ENCODE measurements around the gene ZKSCAN4. TPM values are rescaled to one million over a fixed set of nuclear protein-coding genes. Genes with fewer than 3 reads are reported as not detected.
A peak's percentile ranks its signal among the peaks of the same experiment; 100 is the strongest.

The ZKSCAN4 gene
- total RNA-seq, 1 donor from 2014 or later = 4.0 TPM

DNA sequence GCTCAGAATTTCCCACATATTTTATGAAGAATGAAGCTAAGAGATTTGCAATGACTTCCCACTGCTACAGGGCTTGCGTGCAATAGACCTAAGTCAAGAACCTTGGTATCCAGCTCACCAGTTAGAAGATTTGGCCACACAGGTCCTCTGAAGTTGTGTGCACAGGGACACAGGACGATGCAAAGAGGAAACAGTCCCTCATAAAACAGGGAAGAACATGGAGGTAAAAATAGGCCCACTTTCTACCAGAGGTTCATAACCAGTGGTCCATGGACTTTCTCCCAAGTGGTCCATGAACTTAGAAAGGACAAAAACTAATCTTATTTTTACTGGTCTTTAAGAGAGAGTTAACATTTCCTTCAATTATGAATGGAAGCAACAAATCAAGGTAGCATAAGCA is 1.3 kb downstream of the ZKSCAN4 start:
- no peak for DNase-seq (ENCODE audit: low read depth in 2 of 2)

DNA sequence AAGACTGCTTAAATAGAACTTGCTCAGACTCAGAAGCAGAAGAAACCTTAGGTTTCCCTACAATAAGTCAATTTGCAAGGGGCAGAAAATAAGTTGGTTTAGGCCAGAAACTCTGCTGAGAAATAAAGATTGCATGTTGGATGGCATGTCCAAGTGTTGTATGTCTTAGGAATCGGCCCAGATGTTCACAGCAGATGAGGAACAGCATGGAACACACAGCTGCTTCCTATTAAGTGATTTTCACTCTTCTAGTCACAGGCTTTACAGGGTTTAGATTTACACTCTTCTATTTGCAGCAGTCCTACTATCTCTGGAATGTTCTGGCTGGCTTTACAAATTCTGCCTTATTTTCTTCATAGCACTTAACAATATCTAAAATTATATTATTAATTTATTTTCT is 3.2 kb downstream of the ZKSCAN4 start:
- no peak for DNase-seq (ENCODE audit: low read depth in 2 of 2)

DNA sequence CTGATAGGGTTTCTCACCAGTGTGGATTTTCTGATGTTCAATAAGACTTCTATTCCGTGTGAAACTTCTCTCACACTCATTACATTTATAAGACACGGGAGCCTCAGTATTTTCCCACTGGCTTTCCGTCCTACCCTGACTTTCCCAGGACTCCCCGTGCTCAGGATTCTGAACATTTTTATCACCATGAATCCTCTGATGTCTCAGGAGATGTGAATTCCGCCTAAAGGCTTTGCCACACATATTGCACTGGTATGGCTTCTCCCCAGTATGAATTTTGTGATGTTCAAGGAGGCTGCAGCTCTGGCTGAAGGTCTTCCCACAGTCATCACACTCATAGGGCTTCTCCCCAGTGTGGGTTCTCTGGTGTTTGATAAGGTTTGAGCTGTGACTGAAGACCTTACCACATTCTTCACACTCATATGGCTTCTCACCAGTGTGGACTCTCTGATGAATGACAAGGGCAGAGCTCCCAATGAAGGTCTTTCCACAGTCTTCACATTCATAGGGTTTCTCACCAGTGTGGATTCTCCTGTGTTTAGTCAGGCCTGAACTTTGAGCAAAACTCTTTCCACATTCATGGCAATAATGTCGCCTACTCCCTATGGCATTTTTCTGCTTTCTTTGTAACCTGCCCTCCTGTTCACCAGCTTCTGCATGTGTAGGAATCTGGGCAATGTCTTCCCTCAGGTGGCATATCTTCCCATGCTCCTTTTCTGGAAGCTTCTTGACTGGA is 6.7 kb downstream of the ZKSCAN4 start:
- no peak for DNase-seq (ENCODE audit: low read depth in 2 of 2)

DNA sequence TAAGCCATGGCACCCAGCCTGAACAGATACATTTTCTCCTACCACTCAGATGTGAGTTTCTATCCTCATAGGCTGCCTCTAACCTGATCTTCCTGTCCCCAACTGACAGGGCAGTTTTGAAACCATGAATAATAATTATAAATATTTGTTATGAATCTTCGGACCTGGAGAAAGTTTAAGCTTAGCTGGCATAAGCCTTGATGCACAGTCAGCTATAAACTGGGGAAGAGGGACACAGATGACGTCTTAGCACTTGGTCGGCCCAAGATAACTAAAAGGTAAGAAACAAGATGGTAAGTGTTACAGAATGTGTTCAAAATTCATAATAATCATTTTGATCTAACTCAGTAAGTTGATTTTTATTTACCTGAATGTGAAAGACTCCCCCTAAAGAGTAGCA is 8.1 kb downstream of the ZKSCAN4 start:
- DNase-seq (ENCODE audit: low read depth in 2 of 2) = no peak

DNA sequence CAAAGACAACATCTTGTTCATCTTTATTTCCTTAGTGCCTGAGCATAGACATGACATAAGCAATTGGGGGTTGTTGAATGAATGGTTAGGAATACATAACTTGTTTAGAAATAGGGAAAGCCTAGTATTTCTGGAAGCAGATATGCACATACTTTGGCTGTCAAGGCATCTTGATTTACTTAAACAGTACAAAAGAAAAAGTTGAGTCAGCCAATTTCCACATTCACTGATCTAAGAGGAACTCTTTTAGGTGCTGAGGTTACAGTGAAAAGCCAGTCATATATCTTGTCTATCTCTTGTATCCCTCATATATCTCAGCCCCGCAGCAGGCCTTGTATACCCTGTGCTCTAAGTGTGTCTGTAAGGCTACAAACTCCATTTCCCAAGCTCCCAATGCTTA is 11.6 kb downstream of the ZKSCAN4 start:
- DNase-seq (ENCODE audit: low read depth in 2 of 2) = no peak

DNA sequence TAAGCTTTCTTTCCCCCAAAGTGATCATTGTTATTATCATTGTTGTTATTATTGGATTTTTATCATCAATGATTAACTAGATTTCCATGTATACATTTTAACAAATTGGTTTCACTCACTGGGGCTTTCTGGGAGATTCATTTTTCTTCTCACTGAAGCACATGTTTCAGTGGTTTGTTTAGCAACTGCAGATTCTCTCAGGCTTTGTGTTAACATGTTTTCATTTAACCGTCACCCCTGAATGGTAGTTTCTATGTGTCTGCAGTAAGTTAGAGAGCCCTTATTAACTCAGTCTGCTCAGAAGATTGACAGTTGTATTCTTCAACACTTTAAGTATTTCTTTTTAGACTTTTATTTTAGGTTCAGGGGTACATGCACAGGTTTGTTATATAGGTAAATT is 12.4 kb downstream of the ZKSCAN4 start:
- DNase-seq (ENCODE audit: low read depth in 2 of 2) = no peak

DNA sequence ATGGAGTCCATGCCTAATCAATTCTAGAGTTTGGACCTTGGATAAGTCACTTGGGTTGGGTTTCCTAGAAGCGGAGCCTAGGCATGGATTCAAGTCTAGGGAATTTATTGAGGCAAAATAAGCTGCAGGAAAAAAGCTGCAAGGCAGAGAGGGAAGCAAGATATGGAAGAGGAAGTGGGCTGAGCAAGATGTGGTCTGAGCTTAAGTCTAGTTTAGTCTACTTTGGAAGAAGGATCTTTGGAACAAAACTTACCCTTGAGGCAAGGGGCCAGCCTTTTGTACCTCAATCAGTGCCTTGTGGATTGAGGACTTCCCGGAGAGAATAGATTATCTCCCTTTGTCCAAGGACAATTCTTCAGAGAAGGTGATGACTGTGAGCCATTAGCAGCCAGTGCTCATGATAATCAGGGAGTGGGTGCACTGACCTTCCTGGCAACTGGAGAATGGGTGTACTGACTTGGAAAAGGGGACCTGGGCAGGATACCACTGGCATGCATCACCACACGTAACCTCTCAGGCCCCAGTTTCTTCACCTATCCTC is 16.1 kb downstream of the ZKSCAN4 start:
- no peak for DNase-seq (ENCODE audit: low read depth in 2 of 2)

DNA sequence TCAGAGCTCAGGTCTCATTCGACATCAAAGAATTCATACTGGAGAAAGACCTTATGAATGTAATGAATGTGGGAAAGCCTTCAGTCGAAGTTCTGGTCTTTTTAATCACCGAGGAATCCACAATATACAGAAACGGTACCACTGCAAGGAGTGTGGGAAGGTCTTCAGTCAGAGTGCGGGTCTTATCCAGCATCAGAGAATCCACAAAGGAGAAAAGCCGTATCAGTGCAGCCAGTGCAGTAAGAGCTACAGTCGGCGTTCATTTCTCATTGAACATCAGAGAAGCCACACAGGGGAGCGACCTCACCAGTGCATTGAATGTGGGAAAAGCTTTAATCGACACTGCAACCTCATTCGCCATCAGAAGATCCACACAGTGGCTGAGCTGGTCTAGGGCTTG is 19.3 kb downstream of the ZKSCAN4 start:
- no peak for DNase-seq (ENCODE audit: low read depth in 2 of 2)

DNA sequence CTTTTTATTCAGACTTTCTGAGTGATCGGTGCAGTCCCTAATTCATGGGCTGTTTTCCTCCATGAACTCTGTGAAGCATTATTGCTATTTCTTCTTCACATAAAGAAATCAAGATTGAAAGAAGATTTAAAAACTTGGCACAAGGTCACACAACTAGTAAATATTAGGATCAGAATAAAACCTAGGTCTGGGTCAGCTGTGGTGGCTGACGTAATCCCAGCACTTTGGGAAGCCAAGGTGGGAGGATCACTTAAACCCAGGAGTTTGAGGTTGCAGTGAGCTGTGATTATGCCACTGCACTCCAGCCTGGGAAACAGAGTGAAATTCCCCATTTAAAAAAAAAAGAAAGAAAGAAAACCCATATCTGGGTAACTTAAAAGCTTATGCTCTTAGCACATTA is 25.6 kb downstream of the ZKSCAN4 start:
- no peak for DNase-seq (ENCODE audit: low read depth in 2 of 2)

DNA sequence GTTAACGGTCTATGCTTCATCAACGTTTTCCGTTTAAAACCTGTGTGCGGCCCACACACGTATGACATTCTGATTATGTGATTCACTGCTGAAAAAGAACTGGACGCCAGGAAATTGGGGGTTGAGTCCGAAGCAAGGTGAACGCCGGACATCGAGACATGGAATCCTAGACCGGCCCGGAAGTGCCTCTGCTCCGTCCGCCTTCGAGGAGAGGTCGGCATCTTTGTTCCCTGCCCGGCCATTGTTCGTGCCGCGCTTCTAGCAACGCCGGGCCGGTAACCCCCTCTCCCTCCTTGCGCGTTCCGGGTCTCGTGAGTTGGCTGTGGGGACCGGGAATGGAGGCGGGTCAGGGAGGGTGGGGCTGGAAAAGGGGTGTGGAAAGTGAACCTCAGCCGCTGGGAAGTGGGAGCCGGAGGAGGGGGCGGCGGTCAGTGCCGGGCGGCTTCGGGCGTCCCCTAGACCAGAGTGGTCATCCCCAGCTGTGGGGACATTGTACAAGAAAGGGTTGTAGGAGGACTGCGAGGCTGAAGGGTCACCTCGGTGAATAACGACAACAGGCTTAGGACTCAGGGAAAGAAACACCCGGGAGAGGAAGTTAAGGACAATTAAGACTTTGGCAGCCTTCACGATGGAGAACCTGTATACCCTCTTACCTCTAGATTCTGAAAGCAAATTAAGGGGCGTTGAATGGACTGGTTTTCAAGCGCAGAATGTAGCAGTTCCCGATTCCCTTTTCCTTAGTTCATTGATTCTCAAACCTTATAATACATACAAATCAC is 26.8 kb downstream of the ZKSCAN4 start, which contains the start of gene ZSCAN9:
Gene ZSCAN9 (plus strand): TSS at position 220 of the 779 bp plus-strand sequence. CDS start 1,810 bp downstream, outside the sequence.
- peak; percentile 78 to 91 for DNase-seq (ENCODE audit: low read depth in 2 of 2)

DNA sequence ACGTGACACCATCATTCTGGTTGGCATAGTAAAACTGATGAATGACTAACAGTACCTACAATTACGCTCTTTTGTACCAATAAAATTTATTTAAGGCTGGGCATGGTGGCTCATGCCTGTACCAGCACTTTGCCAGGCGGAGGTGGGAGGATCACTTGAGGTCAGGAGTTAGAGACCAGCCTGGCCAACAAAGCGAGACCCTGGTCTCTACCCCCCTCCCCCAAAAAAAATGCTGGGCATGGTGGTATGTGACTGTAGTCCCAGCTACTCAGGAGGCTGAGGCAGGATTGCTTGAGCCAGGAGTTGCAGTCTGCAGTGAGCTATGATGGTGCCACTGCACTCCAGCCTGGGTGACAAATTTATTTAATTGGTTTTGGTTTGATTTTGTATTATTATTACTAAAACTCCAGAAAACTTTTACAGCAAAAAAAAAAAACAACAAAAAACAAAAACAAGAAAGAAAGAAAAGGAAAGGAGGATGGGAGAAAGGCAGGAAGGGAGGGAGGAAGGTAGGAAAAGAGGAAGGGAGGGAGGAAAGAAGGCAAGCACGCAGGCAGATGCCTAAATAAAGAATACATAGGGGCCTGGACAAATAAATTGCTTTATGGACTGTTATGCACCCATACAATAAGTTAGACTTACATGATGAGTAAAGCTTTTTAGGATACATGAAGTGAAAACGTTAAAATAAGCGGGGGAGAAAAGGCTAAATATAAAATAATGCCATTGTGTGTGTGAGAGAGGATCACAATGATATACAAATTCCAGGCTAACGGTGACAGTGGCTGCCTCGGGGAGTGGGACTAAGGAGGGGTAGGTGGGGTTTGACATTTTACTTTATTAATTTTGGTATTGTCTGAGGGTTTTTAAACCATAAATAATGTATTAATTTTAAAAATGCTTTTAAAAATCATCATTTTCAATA is 27.7 kb downstream of the ZKSCAN4 start:
- no peak for DNase-seq (ENCODE audit: low read depth in 2 of 2)

DNA sequence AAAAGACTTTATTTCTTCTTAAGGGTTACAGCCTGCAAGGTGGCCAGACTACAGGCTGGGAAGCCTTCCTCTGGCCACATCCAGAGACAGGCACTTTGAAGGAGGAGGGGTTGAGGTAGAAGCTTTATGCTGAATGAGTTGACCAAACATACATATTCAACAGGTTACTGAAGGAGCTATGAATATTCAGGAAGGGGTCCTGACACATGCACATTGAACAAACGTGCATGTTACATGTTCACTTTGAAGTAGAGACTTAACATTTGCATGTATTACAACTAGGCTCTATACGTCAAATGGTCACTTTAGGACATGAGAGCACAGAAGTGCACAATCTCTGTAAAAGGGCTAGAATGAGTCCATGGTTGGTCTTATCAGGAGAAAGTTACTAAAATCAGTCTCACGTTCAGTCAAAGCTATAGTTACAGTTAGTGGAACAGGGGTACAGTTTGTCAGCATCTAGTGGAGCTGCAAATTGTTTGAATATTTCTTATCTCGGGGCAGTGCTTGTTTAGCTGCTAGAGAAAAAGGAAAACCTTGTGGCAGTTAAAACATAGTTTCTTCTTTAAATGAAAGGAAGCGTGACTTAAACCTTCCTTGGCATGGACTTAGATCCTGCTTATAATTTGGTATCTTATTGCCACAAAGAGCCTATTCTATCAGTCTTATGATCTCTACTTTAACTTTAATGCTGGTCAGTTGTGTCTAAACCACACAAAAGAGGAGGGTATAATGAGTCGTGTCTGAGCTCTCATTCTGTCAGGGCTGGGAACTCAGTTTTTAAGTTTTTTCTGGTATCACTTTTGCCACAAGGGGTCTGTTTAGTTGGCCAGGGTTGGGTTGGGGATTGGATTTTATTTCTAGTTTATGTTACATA is 31.6 kb downstream of the ZKSCAN4 start:
- DNase-seq (ENCODE audit: low read depth in 2 of 2) = no peak

DNA sequence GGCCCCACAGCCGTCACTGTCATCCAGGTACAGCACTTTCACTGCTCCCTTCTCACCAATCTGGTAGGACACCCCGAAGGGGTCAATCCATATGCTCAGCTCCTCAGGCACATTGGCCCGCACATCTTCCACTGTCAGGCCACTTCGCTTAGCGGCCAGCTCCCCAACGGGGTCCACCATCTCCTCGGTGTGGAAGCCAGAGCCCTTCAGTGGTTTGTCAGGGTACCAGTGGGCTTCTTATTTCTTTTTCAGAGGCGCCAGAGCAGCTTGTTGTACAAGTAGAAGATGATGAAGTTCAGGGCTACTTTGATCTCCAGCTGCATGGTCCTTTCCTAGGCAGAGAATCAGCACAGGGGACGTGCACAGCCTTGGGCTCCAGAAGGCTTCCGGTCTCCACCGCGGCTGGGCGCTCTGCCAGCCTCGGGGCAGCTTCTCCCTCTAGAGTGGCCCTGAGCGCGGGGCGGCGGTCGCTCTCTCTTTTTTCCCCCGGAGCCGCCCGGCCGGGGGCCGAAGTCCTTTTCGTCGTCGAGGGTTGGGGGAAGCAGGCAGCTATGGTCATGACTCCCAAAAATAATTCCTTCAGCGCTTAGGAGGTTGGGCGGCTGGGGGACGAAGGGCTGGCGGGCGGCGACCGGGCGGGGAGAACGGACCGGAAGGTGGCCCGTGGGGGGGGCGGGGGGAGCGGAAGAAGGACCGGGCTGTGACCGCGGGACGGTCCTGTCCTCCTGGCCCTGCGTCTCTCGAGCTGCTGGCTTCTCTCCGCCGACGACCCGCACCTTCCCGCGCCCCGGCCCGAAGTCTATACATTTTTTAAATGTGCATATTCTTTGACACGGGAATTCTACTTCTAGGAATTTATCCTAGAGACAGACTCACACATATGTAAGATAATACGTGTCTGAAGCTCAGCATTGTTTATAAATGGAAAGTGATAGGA is 33.5 kb downstream of the ZKSCAN4 start:
- DNase-seq (ENCODE audit: low read depth in 2 of 2) = peak; percentile 58 to 70

DNA sequence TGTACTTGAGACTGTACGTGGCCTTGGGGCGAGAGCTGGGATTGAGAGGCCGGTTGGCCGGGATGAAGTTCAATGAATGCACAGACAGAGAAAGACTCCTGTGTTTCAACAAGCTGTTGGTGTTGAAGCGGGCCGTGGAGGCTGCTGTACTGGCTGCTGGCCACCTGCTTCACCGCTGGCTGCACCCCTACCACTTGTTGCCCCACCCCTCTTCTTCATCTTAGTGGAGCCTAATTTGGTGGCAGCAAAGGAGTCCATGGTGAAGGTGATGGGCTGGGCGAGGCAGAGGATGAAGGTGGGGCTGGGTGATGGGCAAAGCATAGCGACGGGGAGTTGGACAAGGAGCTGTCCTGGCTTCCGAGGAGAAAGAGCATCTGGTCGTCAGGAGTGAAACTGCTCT is 34.2 kb downstream of the ZKSCAN4 start:
- no peak for DNase-seq (ENCODE audit: low read depth in 2 of 2)

DNA sequence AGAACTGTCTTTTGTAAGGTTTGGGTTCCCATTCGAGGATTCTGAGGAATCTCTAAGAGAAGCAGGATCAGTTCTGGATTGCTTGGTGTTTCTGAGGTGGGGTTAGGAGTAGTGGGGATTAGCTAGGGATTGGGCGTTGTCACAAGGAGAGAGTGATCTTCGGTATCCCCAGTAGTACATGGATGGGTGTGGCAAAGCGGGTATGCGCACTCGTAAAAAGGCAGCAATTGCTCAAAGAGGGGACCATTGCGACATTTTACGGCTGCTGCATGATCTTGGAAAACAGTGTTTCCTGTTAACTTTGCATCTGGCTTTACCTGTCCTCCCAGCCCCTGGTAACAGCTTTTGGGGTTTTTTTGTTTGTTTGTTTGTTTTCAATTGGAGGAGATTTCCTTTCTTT is 36.6 kb downstream of the ZKSCAN4 start:
- DNase-seq (ENCODE audit: low read depth in 2 of 2) = no peak

DNA sequence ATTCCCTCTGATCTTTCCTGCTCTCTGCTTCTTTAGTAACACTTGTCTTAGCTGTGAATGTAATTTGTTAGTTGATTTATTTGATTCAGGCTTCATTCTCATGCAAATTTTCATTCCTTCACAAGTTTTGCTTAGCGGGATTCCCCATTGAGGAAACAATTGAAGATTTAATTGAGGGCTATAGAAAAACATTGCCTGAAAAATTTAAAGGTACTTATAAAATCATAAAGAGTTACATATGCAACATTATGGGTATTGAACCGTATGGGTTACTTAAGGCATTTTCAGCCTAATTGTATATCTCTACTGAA is 38.9 kb downstream of the ZKSCAN4 start:
- no peak for DNase-seq (ENCODE audit: low read depth in 2 of 2)

DNA sequence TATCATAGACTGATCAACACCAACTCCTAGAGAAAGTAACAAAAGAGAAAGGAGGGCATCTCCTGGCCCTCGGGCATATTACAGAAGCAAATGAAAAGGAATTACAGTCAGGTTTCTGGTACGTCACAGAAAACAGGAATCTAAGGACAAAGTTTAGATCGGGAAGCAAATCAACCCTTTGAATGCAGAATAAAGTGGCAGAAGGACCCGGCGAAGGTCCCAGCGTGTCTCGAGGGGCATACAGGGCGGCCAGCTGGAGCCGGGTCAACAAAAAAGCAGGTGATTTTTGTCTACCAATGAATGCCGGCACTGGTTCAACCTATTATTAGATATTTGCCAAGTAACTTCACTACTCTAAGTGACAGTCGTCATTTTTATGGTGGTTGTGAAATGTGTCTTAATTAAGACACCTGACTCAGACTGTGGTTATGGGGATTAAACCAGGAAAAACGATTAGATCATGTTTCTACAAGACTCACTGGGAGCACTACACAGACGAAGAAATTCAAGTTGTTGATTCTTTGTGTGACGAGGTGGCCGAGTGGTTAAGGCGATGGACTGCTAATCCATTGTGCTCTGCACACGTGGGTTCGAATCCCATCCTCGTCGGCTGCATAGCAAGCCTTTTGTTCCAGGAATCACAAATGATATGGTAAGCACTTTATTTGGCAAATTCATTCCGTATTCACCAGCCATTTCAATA is 39.4 kb downstream of the ZKSCAN4 start:
- peak; percentile 64 to 90 for DNase-seq (ENCODE audit: low read depth in 2 of 2)

DNA sequence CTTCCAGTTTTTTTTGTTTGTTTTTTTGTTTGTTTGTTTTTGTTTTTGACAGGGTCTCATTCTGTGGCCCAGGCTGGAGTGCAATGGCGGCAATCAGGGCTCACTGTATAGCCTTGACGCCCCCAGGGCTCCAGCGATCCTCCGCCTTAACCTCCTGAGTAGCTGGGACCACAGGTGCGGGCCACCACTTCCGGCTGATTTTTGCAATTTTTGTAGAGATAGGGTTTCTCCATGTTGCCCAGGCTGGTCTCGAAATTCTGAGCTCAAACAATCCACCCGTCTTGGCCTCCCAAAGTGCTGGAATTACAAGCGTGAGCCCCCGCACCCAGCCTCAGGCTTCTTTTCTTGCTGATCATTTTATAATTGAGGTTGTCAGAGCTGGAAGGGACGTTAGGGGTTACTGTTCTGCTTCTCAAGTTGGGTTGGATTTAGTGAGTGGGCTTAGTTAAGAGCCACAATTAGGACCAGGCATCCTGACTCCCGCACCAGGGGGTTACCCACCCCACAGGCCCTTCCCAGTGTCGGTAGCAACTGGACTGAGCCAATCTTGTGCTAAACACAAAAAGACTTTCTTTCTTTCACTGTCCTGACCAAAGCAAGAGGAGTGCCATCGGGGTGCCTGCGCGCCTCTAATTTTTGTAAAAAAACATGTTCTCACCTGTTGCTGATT is 40.1 kb downstream of the ZKSCAN4 start:
- DNase-seq (ENCODE audit: low read depth in 2 of 2) = no peak

Measured in lung microvascular endothelial cell (primary cell).